ENCODE data around the gene CTXND1.
A peak's percentile ranks its signal among the peaks of the same experiment; 100 is the strongest.
"Not testable (repeated sequence)": the region's sequence is repeated elsewhere in the genome, so short reads cannot be mapped to it uniquely, and the experiment has no call there.

CTXND1 gene
- 0 reads per million in 9 experiments for total RNA-seq

DNA sequence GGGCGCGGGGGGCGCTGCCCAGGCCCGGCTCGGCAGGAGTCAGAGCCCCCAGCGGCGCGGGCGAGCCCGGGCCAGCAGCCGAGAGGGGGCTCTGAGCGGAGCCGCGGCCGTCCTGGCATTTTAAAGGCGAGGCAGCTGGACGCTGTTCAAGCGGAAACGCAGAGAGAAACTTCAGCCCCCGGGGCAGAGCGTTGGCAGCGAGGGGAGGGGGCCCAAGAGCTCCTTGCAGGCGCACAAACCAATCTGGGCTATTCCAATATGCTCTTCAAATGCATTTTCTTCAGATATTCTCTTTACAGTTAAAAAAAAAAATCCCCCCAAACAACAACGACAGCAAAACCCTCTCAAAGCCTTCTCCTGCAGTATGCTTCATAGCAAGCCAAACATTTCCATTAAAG is at the start of gene CTXND1:
CTXND1 (minus strand) TSS at position 93 of the 398 bp plus-strand sequence. CDS start 50,264 bp downstream, outside the sequence.
- H3K27ac Mint-ChIP-seq = no peak within 1 kb of the TSS
- no peaks in the 10 kb centered on the region for H3K36me3 Mint-ChIP-seq (ENCODE audit: insufficient read depth)
- H3K27me3 Mint-ChIP-seq = peaks cover 82 to 90% of the 10 kb centered on the region in 2 donors
- DNase-seq (no peak), ATAC-seq (replicated peaks) (no peak)
- no peaks in the 10 kb centered on the region for H3K9me3 Mint-ChIP-seq
- peaks cover 0 to 5% of the 10 kb centered on the region in 2 donors for H3K4me1 Mint-ChIP-seq (ENCODE audit: low read depth in 2 of 2)
- H3K4me3 Mint-ChIP-seq = peak within 1 kb of the TSS; percentile 46 to 55

- H3K9me3 Mint-ChIP-seq = no peaks in the 10 kb centered on the region
- H3K4me3 Mint-ChIP-seq = no peak overlapping the region
- DNase-seq (no peak), ATAC-seq (replicated peaks) (no peak)
- H3K36me3 Mint-ChIP-seq (ENCODE audit: insufficient read depth) = no peaks in the 10 kb centered on the region
- H3K4me1 Mint-ChIP-seq (ENCODE audit: low read depth in 2 of 2) = no peaks in the 10 kb centered on the region
- peaks cover 2 to 24% of the 10 kb centered on the region in 2 donors for H3K27me3 Mint-ChIP-seq
- H3K27ac Mint-ChIP-seq = no peak overlapping the region
Observed at GRCh38 chr15:80301472-80301871, 49.5 kb upstream of the CTXND1 start.

GRCh38 chr15:80295777-80296176 is 43.8 kb upstream of the CTXND1 start:
- not testable (repeated sequence) for H3K4me3 Mint-ChIP-seq; H3K27ac Mint-ChIP-seq; H3K9me3 Mint-ChIP-seq; DNase-seq; ATAC-seq (replicated peaks); H3K36me3 Mint-ChIP-seq (ENCODE audit: insufficient read depth); H3K4me1 Mint-ChIP-seq (ENCODE audit: low read depth in 2 of 2)
- peaks cover 21 to 30% of the 10 kb centered on the region in 2 donors for H3K27me3 Mint-ChIP-seq

GRCh38 chr15:80292079-80292478 is 40.1 kb upstream of the CTXND1 start:
- H3K36me3 Mint-ChIP-seq (ENCODE audit: insufficient read depth) = no peaks in the 10 kb centered on the region
- no peak overlapping the region for H3K27ac Mint-ChIP-seq
- peaks cover 0 to 2% of the 10 kb centered on the region in 2 donors for H3K9me3 Mint-ChIP-seq
- ATAC-seq (replicated peaks) (no peak), DNase-seq (no peak)
- no peak overlapping the region for H3K4me3 Mint-ChIP-seq
- peaks cover 30 to 36% of the 10 kb centered on the region in 2 donors for H3K27me3 Mint-ChIP-seq
- peaks cover 0 to 5% of the 10 kb centered on the region in 2 donors for H3K4me1 Mint-ChIP-seq (ENCODE audit: low read depth in 2 of 2)

- H3K9me3 Mint-ChIP-seq; H3K4me1 Mint-ChIP-seq (ENCODE audit: low read depth in 2 of 2); H3K27ac Mint-ChIP-seq; ATAC-seq (replicated peaks); DNase-seq; H3K4me3 Mint-ChIP-seq; H3K36me3 Mint-ChIP-seq (ENCODE audit: insufficient read depth): not testable (repeated sequence)
- peaks cover 38 to 43% of the 10 kb centered on the region in 2 donors for H3K27me3 Mint-ChIP-seq
Observed at GRCh38 chr15:80290891-80291290, 38.9 kb upstream of the CTXND1 start.

GRCh38 chr15:80289528-80290495 is 37.8 kb upstream of the CTXND1 start:
- no peak for ATAC-seq (replicated peaks)
- H3K27ac Mint-ChIP-seq = no peak overlapping the region
- H3K9me3 Mint-ChIP-seq = no peaks in the 10 kb centered on the region

DNA sequence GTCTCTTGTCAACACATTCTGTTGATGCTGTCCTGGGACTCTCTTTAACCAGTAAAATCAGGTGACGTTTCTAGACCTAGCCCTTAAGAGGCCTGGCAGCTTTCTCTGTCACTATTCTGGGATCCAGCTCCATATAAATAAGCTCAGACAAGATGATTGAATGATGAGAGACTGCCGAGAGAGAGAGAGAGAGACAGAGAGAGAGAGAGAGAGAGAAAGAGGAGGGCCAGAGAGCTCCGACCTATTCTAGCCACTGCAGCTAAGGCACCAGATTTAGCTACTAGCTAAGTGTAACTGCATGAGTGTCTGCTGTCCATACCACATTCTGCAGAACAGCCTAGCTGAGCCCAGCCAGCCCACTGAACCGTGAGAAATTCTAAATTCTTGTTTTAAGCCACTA is 36.1 kb upstream of the CTXND1 start:
- peaks cover 0 to 5% of the 10 kb centered on the region in 2 donors for H3K4me1 Mint-ChIP-seq (ENCODE audit: low read depth in 2 of 2)
- no peak overlapping the region for H3K4me3 Mint-ChIP-seq
- DNase-seq = no peak
- H3K27me3 Mint-ChIP-seq = peaks cover 46 to 49% of the 10 kb centered on the region in 2 donors
- no peak overlapping the region for H3K27ac Mint-ChIP-seq
- H3K9me3 Mint-ChIP-seq = no peaks in the 10 kb centered on the region
- ATAC-seq (replicated peaks) = no peak
- H3K36me3 Mint-ChIP-seq (ENCODE audit: insufficient read depth) = no peaks in the 10 kb centered on the region

More at GRCh38 chr15:80289528-80290495, 37.8 kb upstream of the CTXND1 start:
- H3K27me3 Mint-ChIP-seq = peaks cover 47 to 48% of the 10 kb centered on the region in 2 donors
- H3K4me1 Mint-ChIP-seq (ENCODE audit: low read depth in 2 of 2) = peaks cover 0 to 5% of the 10 kb centered on the region in 2 donors
- DNase-seq = no peak
- H3K4me3 Mint-ChIP-seq = no peak overlapping the region
- no peaks in the 10 kb centered on the region for H3K36me3 Mint-ChIP-seq (ENCODE audit: insufficient read depth)

- Mint-ChIP-seq H3K4me3 (no peak overlapping the region), H3K36me3 (ENCODE audit: insufficient read depth) (no peaks in the 10 kb centered on the region), H3K9me3 (no peaks in the 10 kb centered on the region), H3K4me1 (ENCODE audit: low read depth in 2 of 2) (peaks cover 0 to 5% of the 10 kb centered on the region in 2 donors), H3K27me3 (peaks cover 46 to 53% of the 10 kb centered on the region in 2 donors), H3K27ac (no peak overlapping the region)
- no peak for DNase-seq
- no peak for ATAC-seq (replicated peaks)
Observed at GRCh38 chr15:80286055-80286454, 34.0 kb upstream of the CTXND1 start.

GRCh38 chr15:80285379-80285778 is 33.4 kb upstream of the CTXND1 start:
- H3K27ac Mint-ChIP-seq = no peak overlapping the region
- H3K36me3 Mint-ChIP-seq (ENCODE audit: insufficient read depth) = no peaks in the 10 kb centered on the region
- H3K27me3 Mint-ChIP-seq = peaks cover 53 to 60% of the 10 kb centered on the region in 2 donors
- H3K4me3 Mint-ChIP-seq = no peak overlapping the region
- ATAC-seq (replicated peaks) = no peak
- H3K4me1 Mint-ChIP-seq (ENCODE audit: low read depth in 2 of 2) = peaks cover 0 to 3% of the 10 kb centered on the region in 2 donors
- no peak for DNase-seq
- no peaks in the 10 kb centered on the region for H3K9me3 Mint-ChIP-seq

DNA sequence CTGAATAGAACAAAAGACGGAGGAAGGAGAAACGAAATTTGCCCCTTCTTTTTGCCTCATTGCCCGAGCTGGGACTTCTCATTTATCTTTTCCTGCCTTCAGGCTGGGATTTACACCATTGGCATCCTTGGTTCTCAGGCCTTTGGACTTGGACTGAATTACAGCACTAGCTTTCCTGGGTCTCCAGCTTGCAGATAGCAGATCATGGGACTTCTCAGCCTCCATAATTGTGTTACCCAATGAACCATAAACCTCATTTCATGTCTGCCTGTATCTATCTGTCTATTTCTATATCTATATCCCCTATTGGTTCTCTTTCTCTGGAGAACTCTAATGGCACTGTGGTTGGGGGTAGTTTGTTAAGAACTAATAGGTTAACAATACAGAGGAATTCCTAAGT is 31.5 kb upstream of the CTXND1 start:
- H3K9me3 Mint-ChIP-seq = no peaks in the 10 kb centered on the region
- no peak for DNase-seq
- ATAC-seq (replicated peaks) = no peak
- no peaks in the 10 kb centered on the region for H3K4me1 Mint-ChIP-seq (ENCODE audit: low read depth in 2 of 2)
- no peak overlapping the region for H3K27ac Mint-ChIP-seq
- H3K4me3 Mint-ChIP-seq = no peak overlapping the region
- no peaks in the 10 kb centered on the region for H3K36me3 Mint-ChIP-seq (ENCODE audit: insufficient read depth)
- peaks cover 42 to 63% of the 10 kb centered on the region in 2 donors for H3K27me3 Mint-ChIP-seq

GRCh38 chr15:80277147-80277546 is 25.1 kb upstream of the CTXND1 start:
- no peak for DNase-seq
- Mint-ChIP-seq H3K27me3 (peaks cover 12 to 45% of the 10 kb centered on the region in 2 donors), H3K4me3 (no peak overlapping the region), H3K27ac (no peak overlapping the region), H3K36me3 (ENCODE audit: insufficient read depth) (no peaks in the 10 kb centered on the region), H3K9me3 (no peaks in the 10 kb centered on the region), H3K4me1 (ENCODE audit: low read depth in 2 of 2) (no peaks in the 10 kb centered on the region)
- ATAC-seq (replicated peaks) = no peak

GRCh38 chr15:80275961-80276360 is 23.9 kb upstream of the CTXND1 start:
- peaks cover 17 to 47% of the 10 kb centered on the region in 2 donors for H3K27me3 Mint-ChIP-seq
- no peak for DNase-seq
- no peaks in the 10 kb centered on the region for H3K4me1 Mint-ChIP-seq (ENCODE audit: low read depth in 2 of 2)
- no peak for ATAC-seq (replicated peaks)
- no peak overlapping the region for H3K27ac Mint-ChIP-seq
- H3K4me3 Mint-ChIP-seq = no peak overlapping the region
- H3K36me3 Mint-ChIP-seq (ENCODE audit: insufficient read depth) = no peaks in the 10 kb centered on the region
- H3K9me3 Mint-ChIP-seq = no peaks in the 10 kb centered on the region

- Mint-ChIP-seq H3K27me3 (peaks cover 12 to 37% of the 10 kb centered on the region in 2 donors), H3K36me3 (ENCODE audit: insufficient read depth) (no peaks in the 10 kb centered on the region), H3K9me3 (no peaks in the 10 kb centered on the region), H3K27ac (no peak overlapping the region), H3K4me3 (no peak overlapping the region), H3K4me1 (ENCODE audit: low read depth in 2 of 2) (no peaks in the 10 kb centered on the region)
- ATAC-seq (replicated peaks) (no peak), DNase-seq (no peak)
Observed at GRCh38 chr15:80274996-80275395, 23.0 kb upstream of the CTXND1 start.

GRCh38 chr15:80274554-80274953 is 22.5 kb upstream of the CTXND1 start:
- no peak overlapping the region for H3K4me3 Mint-ChIP-seq
- no peaks in the 10 kb centered on the region for H3K4me1 Mint-ChIP-seq (ENCODE audit: low read depth in 2 of 2)
- H3K9me3 Mint-ChIP-seq = no peaks in the 10 kb centered on the region
- no peak overlapping the region for H3K27ac Mint-ChIP-seq
- ATAC-seq (replicated peaks) = no peak
- H3K27me3 Mint-ChIP-seq = peaks cover 12 to 34% of the 10 kb centered on the region in 2 donors
- no peak for DNase-seq
- H3K36me3 Mint-ChIP-seq (ENCODE audit: insufficient read depth) = no peaks in the 10 kb centered on the region
